ENCODE data around the gene MYRF. TPM values are rescaled to one million over a fixed set of nuclear protein-coding genes. Genes with fewer than 3 reads are reported as not detected.

The MYRF gene
- total and polyA plus RNA-seq, 2 donors (not counting 1 experiment from before 2014, with no cell fraction given), result 0.27 to 0.34 TPM

- H3K9me3 ChIP-seq (ENCODE audit: control extremely low read depth in 1 of 3, control insufficient read depth in 2 of 3, insufficient read depth in 1 of 3, low read length in 2 of 3), result no peaks in the 10 kb centered on the region
- no peak overlapping the region for H3K4me2 ChIP-seq (replicated peaks; ENCODE audit: low read depth, low read length, poor library complexity, severe bottlenecking)
- ChIA-PET CTCF (interaction anchor here (0.7 to 8.4 kb wide), 54 partner anchors 9 to 592 kb away, joined by 3 to 222 read pairs (median 5); partner anchors contain the start of genes BEST1, FADS1, FTH1 and INCENP), POLR2A (interaction anchor here (0.6 to 1.6 kb wide), 3 partner anchors 18 to 132 kb away, joined by 4 to 7 read pairs (median 5); no protein-coding TSS in a partner anchor)
- DNase-seq, result peak; percentile 85
- TF ChIP-seq, protein P1, sequence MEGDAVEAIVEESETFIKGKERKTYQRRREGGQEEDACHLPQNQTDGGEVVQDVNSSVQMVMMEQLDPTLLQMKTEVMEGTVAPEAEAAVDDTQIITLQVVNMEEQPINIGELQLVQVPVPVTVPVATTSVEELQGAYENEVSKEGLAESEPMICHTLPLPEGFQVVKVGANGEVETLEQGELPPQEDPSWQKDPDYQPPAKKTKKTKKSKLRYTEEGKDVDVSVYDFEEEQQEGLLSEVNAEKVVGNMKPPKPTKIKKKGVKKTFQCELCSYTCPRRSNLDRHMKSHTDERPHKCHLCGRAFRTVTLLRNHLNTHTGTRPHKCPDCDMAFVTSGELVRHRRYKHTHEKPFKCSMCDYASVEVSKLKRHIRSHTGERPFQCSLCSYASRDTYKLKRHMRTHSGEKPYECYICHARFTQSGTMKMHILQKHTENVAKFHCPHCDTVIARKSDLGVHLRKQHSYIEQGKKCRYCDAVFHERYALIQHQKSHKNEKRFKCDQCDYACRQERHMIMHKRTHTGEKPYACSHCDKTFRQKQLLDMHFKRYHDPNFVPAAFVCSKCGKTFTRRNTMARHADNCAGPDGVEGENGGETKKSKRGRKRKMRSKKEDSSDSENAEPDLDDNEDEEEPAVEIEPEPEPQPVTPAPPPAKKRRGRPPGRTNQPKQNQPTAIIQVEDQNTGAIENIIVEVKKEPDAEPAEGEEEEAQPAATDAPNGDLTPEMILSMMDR (IDR thresholded peaks at IDR 0.05), result peak; percentile 88
- TF ChIP-seq EZH2 (IDR thresholded peaks at IDR 0.05; ENCODE audit: borderline replicate concordance, insufficient read depth, low read depth, low read length, poor library complexity, severe bottlenecking), result no peak
- intact Hi-C loops (cut with micrococcal nuclease), result loop anchor here (1.0 kb wide), 5 partner anchors 18 to 285 kb away; no protein-coding TSS in a partner anchor
- H3K9ac ChIP-seq (ENCODE audit: low read length), result no peak overlapping the region
- no peaks in the 10 kb centered on the region for H3K27me3 ChIP-seq (replicated peaks in 1 of 4; ENCODE audit: control extremely low read depth in 1 of 4, control insufficient read depth in 3 of 4, insufficient read depth in 4 of 4, low read length in 3 of 4)
- Mint-ChIP-seq H3K27ac (no peak overlapping the region), H3K4me1 (peaks cover 14% of the 10 kb centered on the region), H3K4me3 (no peak overlapping the region), H3K9me3 (ENCODE audit: insufficient read depth) (no peaks in the 10 kb centered on the region), H3K27me3 (no peaks in the 10 kb centered on the region)
- no peak overlapping the region for H3K27ac ChIP-seq (ENCODE audit: low read length in 2 of 2)
- H4K20me1 ChIP-seq (ENCODE audit: control insufficient read depth, insufficient read depth, low read length, poor library complexity, severe bottlenecking), result no peaks in the 10 kb centered on the region
- H3K36me3 ChIP-seq (replicated peaks in 1 of 2; ENCODE audit: control extremely low read depth in 1 of 2, control insufficient read depth in 1 of 2, extremely low read depth in 1 of 2, insufficient read depth in 2 of 2, low read length in 1 of 2), result peaks cover 0 to 6% of the 10 kb centered on the region in 2 experiments
- peak overlapping the region; percentile 6 for H2AFZ ChIP-seq (ENCODE audit: insufficient read depth, low read depth, low read length, poor library complexity, severe bottlenecking)
- no peak for ATAC-seq (ENCODE audit: low read depth)
- 90% methylated on average over 2 of the region's 3 CpGs for WGBS (ENCODE audit: insufficient coverage)
- H3K4me1 ChIP-seq (ENCODE audit: control insufficient read depth in 2 of 2, insufficient read depth in 2 of 2, low read length in 2 of 2), result peaks cover 4 to 12% of the 10 kb centered on the region in 2 donors
- no peak overlapping the region for H3K4me3 ChIP-seq (ENCODE audit: control extremely low read depth in 1 of 5, extremely low read depth in 1 of 5, insufficient read depth in 1 of 5, low read depth in 2 of 5, low read length in 4 of 5)
- H3K79me2 ChIP-seq (ENCODE audit: control insufficient read depth, insufficient read depth, low read length), result peaks cover 58% of the 10 kb centered on the region
Measured at GRCh38 chr11:61797263-61797944, 45.0 kb downstream of the MYRF start.

DNA sequence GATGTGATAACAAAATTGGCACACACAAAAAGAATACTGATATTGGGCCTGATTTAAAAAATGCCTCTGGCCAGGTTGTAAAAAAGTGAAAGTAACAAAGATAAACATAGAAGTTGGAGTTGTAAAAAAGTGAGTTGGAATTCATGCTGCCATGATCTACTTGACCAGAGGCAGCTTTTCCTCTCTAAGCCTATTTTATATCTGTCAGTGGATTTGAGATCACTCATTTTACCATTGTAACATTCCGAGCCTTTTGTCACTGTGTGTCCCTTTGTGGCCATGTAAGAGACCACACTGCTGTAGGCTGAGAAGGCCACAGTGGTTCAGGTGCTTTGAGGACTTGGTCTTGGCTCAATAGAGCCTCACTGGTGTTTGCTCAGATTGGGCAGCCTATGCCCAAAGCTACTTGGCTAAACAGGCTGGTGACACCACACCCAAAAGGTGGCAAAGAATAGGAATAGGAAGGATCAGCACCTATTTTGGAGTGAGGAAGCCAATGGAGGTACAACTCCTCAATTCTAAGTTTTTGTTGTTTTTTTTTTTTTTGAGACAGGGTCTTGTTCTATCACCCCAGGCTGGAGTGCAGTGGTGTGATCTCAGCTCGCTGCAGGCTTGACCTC, 47.3 kb downstream of the MYRF start:
- H3K4me3 ChIP-seq (ENCODE audit: control extremely low read depth in 1 of 5, extremely low read depth in 1 of 5, insufficient read depth in 1 of 5, low read depth in 2 of 5, low read length in 4 of 5), result no peak overlapping the region
- H3K79me2 ChIP-seq (ENCODE audit: control insufficient read depth, insufficient read depth, low read length), result peaks cover 38% of the 10 kb centered on the region
- H3K9me3 ChIP-seq (ENCODE audit: control extremely low read depth in 1 of 3, control insufficient read depth in 2 of 3, insufficient read depth in 1 of 3, low read length in 2 of 3), result no peaks in the 10 kb centered on the region
- H2AFZ ChIP-seq (ENCODE audit: insufficient read depth, low read depth, low read length, poor library complexity, severe bottlenecking), result no peak overlapping the region
- H3K36me3 ChIP-seq (replicated peaks in 1 of 2; ENCODE audit: control extremely low read depth in 1 of 2, control insufficient read depth in 1 of 2, extremely low read depth in 1 of 2, insufficient read depth in 2 of 2, low read length in 1 of 2), result peaks cover 0 to 6% of the 10 kb centered on the region in 2 experiments
- intact Hi-C loops (cut with micrococcal nuclease), result no loop called here
- H3K9me3 Mint-ChIP-seq (ENCODE audit: insufficient read depth), result no peaks in the 10 kb centered on the region
- 100% methylated on average over 2 of the region's 2 CpGs for WGBS (ENCODE audit: insufficient coverage)
- POLR2A ChIA-PET, result no interaction called here
- H3K4me2 ChIP-seq (replicated peaks; ENCODE audit: low read depth, low read length, poor library complexity, severe bottlenecking), result no peak overlapping the region
- H3K4me1 ChIP-seq (ENCODE audit: control insufficient read depth in 2 of 2, insufficient read depth in 2 of 2, low read length in 2 of 2), result no peaks in the 10 kb centered on the region
- no peak for TF ChIP-seq EZH2 (IDR thresholded peaks at IDR 0.05; ENCODE audit: borderline replicate concordance, insufficient read depth, low read depth, low read length, poor library complexity, severe bottlenecking)
- TF ChIP-seq, protein P1 (IDR thresholded peaks at IDR 0.05), result no peak
- CTCF ChIA-PET, result interaction anchor here (0.5 to 8.4 kb wide), 10 partner anchors 9 to 512 kb away, joined by 4 to 222 read pairs (median 47); partner anchors contain the start of genes BEST1 and FADS1
- H3K9ac ChIP-seq (ENCODE audit: low read length), result no peak overlapping the region
- no peak overlapping the region for H3K27ac ChIP-seq (ENCODE audit: low read length in 2 of 2)
- no peak overlapping the region for H3K4me3 Mint-ChIP-seq
- no peak for ATAC-seq (ENCODE audit: low read depth)
- DNase-seq, result no peak
- peaks cover 2% of the 10 kb centered on the region for H3K4me1 Mint-ChIP-seq
- H3K27me3 ChIP-seq (replicated peaks in 1 of 4; ENCODE audit: control extremely low read depth in 1 of 4, control insufficient read depth in 3 of 4, insufficient read depth in 4 of 4, low read length in 3 of 4), result no peaks in the 10 kb centered on the region
- no peaks in the 10 kb centered on the region for H3K27me3 Mint-ChIP-seq
- no peaks in the 10 kb centered on the region for H4K20me1 ChIP-seq (ENCODE audit: control insufficient read depth, insufficient read depth, low read length, poor library complexity, severe bottlenecking)
- no peak overlapping the region for H3K27ac Mint-ChIP-seq

Measured in B cell (primary cell).